ENCODE results near the gene PRIMA1. TPM values are rescaled to one million over a fixed set of nuclear protein-coding genes. Genes with fewer than 3 reads are reported as not detected.

PRIMA1 gene, protein sequence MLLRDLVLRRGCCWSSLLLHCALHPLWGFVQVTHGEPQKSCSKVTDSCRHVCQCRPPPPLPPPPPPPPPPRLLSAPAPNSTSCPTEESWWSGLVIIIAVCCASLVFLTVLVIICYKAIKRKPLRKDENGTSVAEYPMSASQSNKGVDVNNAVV
- 10 to 100 TPM in 1 of 3 donors, 1 to 10 TPM in 2; 1.6 to 46.4 (median 3.0) TPM for total RNA-seq
- long read RNA-seq, donor 1, partial matches to known transcripts: 0 of 20 reads
- long read RNA-seq, donor 1, other reads (novel, unspliced or antisense): 20 of 20 reads
- long read RNA-seq, donor 2, partial matches to known transcripts: 0 of 2 reads
- long read RNA-seq, donor 2, other reads (novel, unspliced or antisense): 2 of 2 reads

GRCh38 chr14:93788293-93788542 is at the start of gene PRIMA1:
PRIMA1 (minus strand) TSS chr14:93788485; CDS start chr14:93787718, 767 bp downstream.
- Histone ChIP-seq H3K4me1 (ENCODE audit: low read depth) (peaks cover 2% of the 10 kb centered on the region), H3K36me3 (ENCODE audit: low read depth) (no peaks in the 10 kb centered on the region), H3K9me3 (no peaks in the 10 kb centered on the region), H3K4me3 (no peak within 1 kb of the TSS)
- ATAC-seq (peak; percentile 12), DNase-seq (no peak)
- no peak for TF ChIP-seq CTCF (IDR thresholded peaks at IDR 0.05)
- intact Hi-C loops (cut with DNase I, micrococcal nuclease): no loop called here

GRCh38 chr14:93834699-93835371 is 46.5 kb upstream of the PRIMA1 start:
- Histone ChIP-seq H3K4me3 (no peak overlapping the region), H3K36me3 (ENCODE audit: low read depth) (no peaks in the 10 kb centered on the region), H3K9me3 (no peaks in the 10 kb centered on the region), H3K4me1 (ENCODE audit: low read depth) (no peaks in the 10 kb centered on the region)
- ATAC-seq (no peak), DNase-seq (no peak)
- TF ChIP-seq CTCF (IDR thresholded peaks at IDR 0.05): no peak
- intact Hi-C loops (cut with DNase I, micrococcal nuclease): no loop called here

DNA sequence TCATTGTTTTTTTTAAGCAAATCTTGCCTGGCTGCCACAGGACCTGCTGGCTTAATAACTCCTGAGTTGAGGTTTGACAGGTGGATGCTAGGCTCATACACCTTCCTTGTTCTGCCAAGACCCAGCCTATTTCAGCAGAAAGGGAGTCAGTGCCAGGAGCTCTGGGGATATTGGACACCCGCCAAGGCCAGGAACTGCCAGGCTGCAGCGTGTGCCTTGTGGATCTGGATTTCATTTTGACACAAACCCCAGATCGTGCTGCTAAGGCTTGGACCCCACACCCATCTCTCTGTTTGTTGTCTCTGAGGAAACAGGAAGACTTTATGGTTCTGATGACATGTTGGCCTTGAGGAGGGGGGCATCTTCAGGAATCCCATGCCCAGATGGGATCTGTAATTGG is 44.4 kb upstream of the PRIMA1 start:
- Histone ChIP-seq H3K4me3 (no peak overlapping the region), H3K36me3 (ENCODE audit: low read depth) (no peaks in the 10 kb centered on the region), H3K9me3 (no peaks in the 10 kb centered on the region), H3K4me1 (ENCODE audit: low read depth) (no peaks in the 10 kb centered on the region)
- intact Hi-C loops (cut with DNase I, micrococcal nuclease): no loop called here
- DNase-seq (peak in 1 of 3 donors; percentile 3), ATAC-seq (no peak)
- no peak for TF ChIP-seq CTCF (IDR thresholded peaks at IDR 0.05)

DNA sequence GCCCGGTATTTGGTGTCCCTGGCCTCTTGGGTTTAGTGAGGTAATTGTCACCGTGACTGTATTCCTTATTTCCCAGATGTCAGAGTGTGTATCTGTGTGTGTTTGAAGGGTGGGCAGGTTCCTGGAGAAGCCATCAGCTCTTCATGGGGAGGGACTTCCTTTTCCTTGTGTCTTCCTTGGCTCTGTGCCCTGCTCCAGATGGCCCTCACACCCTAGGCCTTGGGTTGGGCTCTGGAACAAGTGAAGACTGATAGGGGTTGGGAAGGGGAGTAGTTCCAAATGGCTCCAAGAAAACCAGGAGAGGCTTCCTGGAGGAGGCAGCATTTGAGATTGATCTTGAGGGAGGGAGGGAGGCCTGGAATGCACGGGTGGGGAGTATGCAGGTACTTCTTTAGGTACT is 43.8 kb upstream of the PRIMA1 start:
- DNase-seq (no peak), ATAC-seq (no peak)
- Histone ChIP-seq H3K9me3 (no peaks in the 10 kb centered on the region), H3K4me3 (no peak overlapping the region), H3K4me1 (ENCODE audit: low read depth) (no peaks in the 10 kb centered on the region), H3K36me3 (ENCODE audit: low read depth) (no peaks in the 10 kb centered on the region)
- intact Hi-C loops (cut with DNase I, micrococcal nuclease): no loop called here
- TF ChIP-seq CTCF (IDR thresholded peaks at IDR 0.05): no peak

DNA sequence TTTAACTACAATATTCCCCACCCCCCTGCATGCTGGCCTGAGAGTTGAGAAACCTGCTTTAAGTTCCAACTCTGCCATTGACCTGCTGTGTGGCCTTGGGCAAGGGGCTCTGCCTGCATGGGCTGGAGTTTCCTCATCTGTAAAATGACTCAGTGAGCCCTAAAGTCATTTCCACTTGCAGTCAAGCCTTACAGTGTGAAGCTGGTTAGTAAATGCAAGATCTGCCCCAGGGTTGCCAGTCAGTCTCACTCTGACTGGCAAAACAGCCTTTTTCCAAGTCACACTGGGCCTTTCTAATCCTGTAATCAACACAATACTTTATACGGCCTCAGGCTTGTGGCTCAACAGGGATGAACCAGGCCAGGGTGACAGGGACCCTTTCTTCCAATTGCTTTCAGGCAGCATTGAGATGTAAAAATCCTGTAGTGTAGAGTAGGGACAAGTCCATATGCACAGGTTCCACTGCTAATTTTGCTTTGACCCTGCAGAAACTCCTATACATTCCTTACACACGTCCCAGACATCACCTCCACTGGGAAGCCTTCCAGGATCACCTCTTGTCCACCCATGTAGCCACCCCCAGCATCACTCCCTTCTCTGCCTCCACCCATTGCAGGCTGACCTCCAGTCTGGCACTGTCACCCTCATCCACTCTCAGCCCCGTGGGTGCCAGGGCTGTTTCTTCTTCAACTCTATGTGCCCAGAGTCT is 42.6 kb upstream of the PRIMA1 start:
- Histone ChIP-seq H3K9me3 (no peaks in the 10 kb centered on the region), H3K4me3 (no peak overlapping the region), H3K36me3 (ENCODE audit: low read depth) (no peaks in the 10 kb centered on the region), H3K4me1 (ENCODE audit: low read depth) (no peaks in the 10 kb centered on the region)
- intact Hi-C loops (cut with DNase I, micrococcal nuclease): no loop called here
- no peak for TF ChIP-seq CTCF (IDR thresholded peaks at IDR 0.05)
- DNase-seq: no peak
- no peak for ATAC-seq

All from mucosa of descending colon (tissue), 3 donors.